ENCODE results near the gene NRDE2. TPM values are rescaled to one million over a fixed set of nuclear protein-coding genes. Genes with fewer than 3 reads are reported as not detected.
"Not testable (repeated sequence)": the region's sequence is repeated elsewhere in the genome, so short reads cannot be mapped to it uniquely, and the experiment has no call there.

The NRDE2 gene
- total RNA-seq, 4 donors from 2014 or later: 6.3 to 15.4 (median 8.9) TPM

DNA sequence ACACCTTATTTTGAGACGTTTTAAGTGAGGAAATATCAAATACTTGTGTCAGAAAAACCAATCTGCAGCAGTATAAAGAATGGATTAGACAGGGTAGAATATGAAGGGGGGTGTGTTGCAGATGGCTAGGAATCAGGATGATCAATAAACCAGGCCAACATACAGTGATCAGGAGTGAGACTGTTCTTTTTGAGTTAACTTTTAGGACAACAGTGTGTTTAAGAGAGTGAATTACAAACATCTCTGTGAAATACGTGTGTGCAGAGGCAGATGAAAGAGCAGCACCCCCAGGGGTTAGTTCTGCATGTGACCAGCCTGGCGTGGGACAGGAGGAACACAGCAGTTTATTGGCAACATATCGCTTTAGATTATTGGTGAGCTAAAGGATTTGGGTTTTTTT, 10.6 kb upstream of the NRDE2 start:
- TF ChIP-seq, protein P1, sequence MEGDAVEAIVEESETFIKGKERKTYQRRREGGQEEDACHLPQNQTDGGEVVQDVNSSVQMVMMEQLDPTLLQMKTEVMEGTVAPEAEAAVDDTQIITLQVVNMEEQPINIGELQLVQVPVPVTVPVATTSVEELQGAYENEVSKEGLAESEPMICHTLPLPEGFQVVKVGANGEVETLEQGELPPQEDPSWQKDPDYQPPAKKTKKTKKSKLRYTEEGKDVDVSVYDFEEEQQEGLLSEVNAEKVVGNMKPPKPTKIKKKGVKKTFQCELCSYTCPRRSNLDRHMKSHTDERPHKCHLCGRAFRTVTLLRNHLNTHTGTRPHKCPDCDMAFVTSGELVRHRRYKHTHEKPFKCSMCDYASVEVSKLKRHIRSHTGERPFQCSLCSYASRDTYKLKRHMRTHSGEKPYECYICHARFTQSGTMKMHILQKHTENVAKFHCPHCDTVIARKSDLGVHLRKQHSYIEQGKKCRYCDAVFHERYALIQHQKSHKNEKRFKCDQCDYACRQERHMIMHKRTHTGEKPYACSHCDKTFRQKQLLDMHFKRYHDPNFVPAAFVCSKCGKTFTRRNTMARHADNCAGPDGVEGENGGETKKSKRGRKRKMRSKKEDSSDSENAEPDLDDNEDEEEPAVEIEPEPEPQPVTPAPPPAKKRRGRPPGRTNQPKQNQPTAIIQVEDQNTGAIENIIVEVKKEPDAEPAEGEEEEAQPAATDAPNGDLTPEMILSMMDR (IDR thresholded peaks at IDR 0.05): no peak
- no peak for ATAC-seq (ENCODE audit: low FRiP score)

DNA sequence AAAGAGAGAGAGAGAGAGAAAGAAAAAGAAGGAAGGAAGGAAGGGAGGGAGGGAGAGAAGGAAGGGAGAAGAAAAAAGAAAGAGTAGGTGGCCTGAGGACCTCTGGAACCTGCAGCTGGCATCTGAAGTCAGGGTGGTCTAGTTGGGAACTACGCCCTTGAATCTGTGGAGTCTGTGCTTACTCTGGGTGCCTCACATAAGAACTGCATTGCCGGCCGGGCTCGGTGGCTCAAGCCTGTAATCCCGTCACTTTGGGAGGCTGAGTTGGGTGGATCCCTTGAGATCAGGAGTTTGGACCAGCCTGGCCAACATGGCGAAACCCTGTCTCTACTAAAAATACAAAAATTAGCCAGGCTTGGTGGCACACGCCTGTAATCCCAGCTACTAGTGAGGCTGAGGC, 10.0 kb upstream of the NRDE2 start:
- ATAC-seq (ENCODE audit: low FRiP score) (no peak), DNase-seq (ENCODE audit: low spot score) (no peak)
- TF ChIP-seq, protein P1 (IDR thresholded peaks at IDR 0.05): no peak

More for the DNA sequence above, 10.6 kb upstream of the NRDE2 start:
- no peak for DNase-seq (ENCODE audit: low spot score)

DNA sequence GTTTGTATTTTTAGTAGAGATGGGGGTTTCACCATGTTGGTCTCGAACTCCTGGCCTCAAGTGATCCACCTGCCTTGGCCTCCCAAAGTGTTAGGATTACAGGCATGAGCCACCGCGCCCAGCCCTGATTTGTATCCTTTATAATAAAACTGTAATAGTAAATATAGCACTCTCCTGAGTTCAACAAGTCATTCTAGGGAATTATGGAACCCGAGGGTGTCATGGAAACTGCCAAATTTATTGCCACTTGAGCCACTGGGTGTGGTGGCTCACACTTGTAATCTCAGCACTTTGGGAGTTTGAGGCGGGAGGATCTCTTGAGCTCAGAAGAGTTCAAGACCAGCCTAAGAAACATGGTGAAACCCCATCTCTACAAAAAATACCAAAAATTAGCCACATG, 9.5 kb upstream of the NRDE2 start:
- not testable (repeated sequence) for DNase-seq (ENCODE audit: low spot score); ATAC-seq (ENCODE audit: low FRiP score)

DNA sequence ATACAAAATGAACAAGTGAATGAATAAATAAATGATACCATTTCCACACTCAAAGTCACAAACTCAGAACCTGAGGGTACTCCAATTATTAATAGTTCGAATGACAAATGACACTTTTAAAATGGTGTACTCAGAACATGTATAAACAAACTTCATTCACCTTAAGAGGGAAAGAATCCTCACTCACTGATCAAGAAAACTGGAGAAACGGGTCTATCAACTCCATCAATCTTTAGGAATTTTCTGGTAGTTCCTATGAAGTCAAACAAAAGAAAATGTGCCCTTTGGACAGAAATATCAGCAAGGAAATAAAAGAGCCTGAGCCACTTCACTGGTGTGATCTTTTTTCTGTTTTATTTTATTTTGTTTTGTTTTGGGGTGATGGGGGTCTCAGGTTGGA, 5.2 kb upstream of the NRDE2 start:
- TF ChIP-seq, protein P1 (IDR thresholded peaks at IDR 0.05): no peak
- DNase-seq (ENCODE audit: low spot score) (no peak), ATAC-seq (ENCODE audit: low FRiP score) (no peak)

DNA sequence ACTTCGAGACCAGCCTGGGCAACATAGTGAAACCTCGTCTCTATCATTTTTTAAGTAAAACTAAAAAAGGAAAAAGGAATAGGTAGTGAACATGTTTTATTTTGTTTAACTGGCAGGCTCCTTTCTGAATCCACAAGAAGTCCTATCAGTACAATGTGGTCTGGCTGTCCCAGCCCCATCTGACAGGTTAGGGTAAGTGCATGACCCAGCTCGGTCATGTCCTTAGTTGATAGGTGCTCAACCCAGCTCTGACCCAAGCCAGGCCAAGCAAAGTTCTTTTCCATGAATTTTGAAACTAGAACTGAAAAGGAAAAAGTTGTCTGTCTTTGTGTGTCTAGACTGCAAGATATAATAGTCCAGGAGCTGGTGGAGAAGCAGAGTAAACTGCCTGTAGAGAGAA, 4.7 kb upstream of the NRDE2 start:
- DNase-seq (ENCODE audit: low spot score) (no peak), ATAC-seq (ENCODE audit: low FRiP score) (no peak)
- TF ChIP-seq, protein P1 (IDR thresholded peaks at IDR 0.05): no peak

DNA sequence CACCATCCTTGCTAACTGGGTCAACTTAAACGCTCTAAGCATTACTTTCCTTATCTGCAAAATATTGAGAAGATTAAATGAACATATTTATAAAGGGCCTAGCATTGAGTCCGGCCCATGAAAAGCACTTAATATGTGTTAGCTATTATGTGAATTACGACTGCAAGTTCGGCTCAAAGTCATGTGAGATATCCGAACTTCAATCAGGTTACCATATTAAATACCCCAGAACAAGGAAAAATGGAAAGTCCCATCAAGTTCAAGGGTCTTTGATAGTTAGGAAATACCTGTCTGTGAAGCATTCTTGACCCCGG, 487 bp upstream of the NRDE2 start:
- ATAC-seq (ENCODE audit: low FRiP score) (no peak), DNase-seq (ENCODE audit: low spot score) (no peak)
- TF ChIP-seq, protein P1 (IDR thresholded peaks at IDR 0.05): no peak

DNA sequence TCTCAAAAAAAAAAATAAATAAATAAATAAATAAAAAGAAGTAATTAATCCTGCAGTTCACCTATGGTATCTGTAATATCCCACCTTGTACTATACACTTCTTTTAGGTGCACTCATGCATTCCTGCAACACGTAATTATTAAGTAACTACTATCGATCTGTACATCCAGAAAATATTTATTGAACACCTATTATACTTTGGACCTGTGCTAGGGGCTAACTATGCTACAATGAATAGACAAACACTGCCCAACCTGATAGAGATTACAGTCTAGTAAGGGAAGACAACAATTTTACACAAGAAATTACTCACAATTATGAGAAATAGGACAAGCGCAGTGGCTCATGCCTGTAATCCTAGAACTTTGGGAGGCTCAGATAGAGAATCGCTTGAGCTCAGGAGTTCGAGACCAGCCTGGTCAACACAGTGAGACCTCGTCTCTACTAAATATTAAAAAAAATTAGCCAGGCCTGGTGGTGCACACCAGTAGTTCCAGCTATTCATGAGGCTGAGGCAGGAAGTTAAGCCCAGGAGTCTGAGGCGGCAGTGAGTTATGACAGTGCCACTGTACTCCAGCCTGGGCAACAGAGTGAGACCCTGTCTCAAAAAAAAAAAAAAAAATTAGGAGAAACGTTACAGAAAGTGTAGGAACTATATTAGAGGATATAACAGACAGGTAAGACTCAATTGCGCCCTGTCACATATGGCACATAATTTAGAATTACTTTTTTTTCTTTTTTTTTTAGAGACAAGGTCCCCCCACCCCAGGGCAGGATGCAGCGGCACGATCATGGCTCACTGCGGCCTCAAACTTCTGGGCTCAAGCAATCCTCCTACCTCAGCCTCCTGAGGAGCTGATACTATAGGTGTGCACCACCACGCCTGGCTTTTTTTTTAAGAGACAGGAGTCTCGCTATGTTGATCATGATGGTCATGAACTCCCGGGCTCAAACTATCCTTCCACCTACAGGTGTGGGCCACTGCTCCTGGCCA, 1.2 kb downstream of the NRDE2 start:
- TF ChIP-seq, protein P1 (IDR thresholded peaks at IDR 0.05): no peak
- no peak for ATAC-seq (ENCODE audit: low FRiP score)

More for the DNA sequence above, 1.2 kb downstream of the NRDE2 start:
- DNase-seq (ENCODE audit: low spot score): no peak
